KMS-11 (cell line): ENCODE data around the gene ANKRD63.

Source experiments
- H2AFZ ChIP-seq: fragments of 200-600 bp; sonication (generic); 2 replicates; pipeline ENCODE4 v1.6.1; 2016; ENCODE audit warnings: antibody characterized with exemption, mixed run types, low read depth
- H3K27ac ChIP-seq: fragments of 200-600 bp; sonication (generic); 2 replicates; pipeline ENCODE4 v1.6.1; 2016; ENCODE audit warnings: mild to moderate bottlenecking, mixed run types
- H3K27me3 ChIP-seq: fragments of 200-600 bp; sonication (generic); 2 replicates; pipeline ENCODE4 v1.6.1; 2017; ENCODE audit warnings: mild to moderate bottlenecking, low read depth, mixed run types, moderate library complexity; ENCODE audit not compliant: insufficient read depth
- H3K36me3 ChIP-seq: fragments of 200-600 bp; sonication (generic); 2 replicates; pipeline ENCODE4 v1.6.1; 2017; ENCODE audit warnings: mild to moderate bottlenecking, mixed run types; ENCODE audit not compliant: insufficient read depth
- H3K4me1 ChIP-seq: fragments of 200-600 bp; sonication (generic); 2 replicates; pipeline ENCODE4 v1.6.1; 2016; ENCODE audit warnings: mild to moderate bottlenecking, low read depth, mixed run types; ENCODE audit not compliant: poor library complexity, severe bottlenecking
- H3K4me2 ChIP-seq: fragments of 200-600 bp; sonication (generic); 2 replicates; pipeline ENCODE4 v1.7.0; 2016; ENCODE audit warnings: mild to moderate bottlenecking, mixed run types
- H3K4me3 ChIP-seq: fragments of 200-600 bp; sonication (generic); IDR thresholded peaks from 2 replicates; pipeline ENCODE4 v1.6.1; 2017; ENCODE audit warnings: low read depth, low read length, mixed read lengths; ENCODE audit not compliant: insufficient read depth
- H3K79me2 ChIP-seq: fragments of 200-600 bp; sonication (generic); 2 replicates; pipeline ENCODE4 v1.6.1; 2016; ENCODE audit warnings: low read depth, mixed run types; ENCODE audit not compliant: insufficient read depth
- H3K9ac ChIP-seq: fragments of 200-600 bp; sonication (generic); 2 replicates; pipeline ENCODE4 v1.6.1; 2016; ENCODE audit warnings: mild to moderate bottlenecking, mixed run types
- H4K20me1 ChIP-seq: fragments of 200-600 bp; sonication (generic); 2 replicates; pipeline ENCODE4 v1.6.1; 2016; ENCODE audit warnings: mild to moderate bottlenecking, mixed run types; ENCODE audit not compliant: insufficient read depth
- TF ChIP-seq, protein P1 (sequence below): fragments of 200-600 bp; sonication (generic); conservative IDR thresholded peaks from 2 replicates; pipeline ENCODE4 v1.6.1; 2017; ENCODE audit warnings: low read depth, mild to moderate bottlenecking, antibody characterized with exemption, low read length, moderate library complexity, mixed read lengths

The ANKRD63 gene

DNA sequence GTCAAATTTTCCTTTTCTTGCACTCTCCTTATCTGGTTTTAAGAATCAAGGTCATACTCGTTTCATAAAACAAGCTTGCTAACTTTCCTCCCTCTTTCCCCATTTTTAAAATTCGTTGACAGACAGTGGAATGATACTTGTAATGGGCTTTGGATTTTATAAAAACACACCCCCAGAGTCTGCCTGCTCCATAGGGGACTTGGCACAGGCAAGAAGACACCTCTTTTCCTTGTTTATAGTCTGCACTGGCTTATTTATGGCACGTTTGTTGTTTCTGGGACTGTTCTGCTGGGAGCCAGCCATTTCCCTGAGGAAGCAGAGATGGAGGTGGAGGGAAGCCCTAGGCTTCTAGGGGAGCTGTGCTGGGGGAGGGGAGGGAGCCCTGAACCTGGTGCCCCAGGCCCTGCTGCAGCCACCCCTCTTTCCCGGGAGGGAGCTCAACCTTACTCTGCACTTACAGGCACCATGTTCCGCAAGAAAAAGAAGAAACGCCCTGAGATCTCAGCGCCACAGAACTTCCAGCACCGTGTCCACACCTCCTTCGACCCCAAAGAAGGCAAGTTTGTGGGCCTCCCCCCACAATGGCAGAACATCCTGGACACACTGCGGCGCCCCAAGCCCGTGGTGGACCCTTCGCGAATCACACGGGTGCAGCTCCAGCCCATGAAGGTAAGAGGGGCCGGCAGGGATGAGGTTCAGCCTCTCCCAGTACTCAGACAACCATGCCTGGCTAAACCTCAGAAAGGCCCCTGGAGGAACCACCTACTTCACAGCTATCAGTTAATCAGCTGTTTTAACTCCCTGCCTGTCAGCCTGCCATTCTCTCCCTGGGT lies 18.3 kb downstream of the ANKRD63 start:
- H3K4me2 ChIP-seq, result no peak overlapping the region
- no peaks in the 10 kb centered on the region for H4K20me1 ChIP-seq
- H3K4me1 ChIP-seq, result no peaks in the 10 kb centered on the region
- H3K9ac ChIP-seq, result no peak overlapping the region
- H2AFZ ChIP-seq, result no peak overlapping the region
- TF ChIP-seq, protein P1, sequence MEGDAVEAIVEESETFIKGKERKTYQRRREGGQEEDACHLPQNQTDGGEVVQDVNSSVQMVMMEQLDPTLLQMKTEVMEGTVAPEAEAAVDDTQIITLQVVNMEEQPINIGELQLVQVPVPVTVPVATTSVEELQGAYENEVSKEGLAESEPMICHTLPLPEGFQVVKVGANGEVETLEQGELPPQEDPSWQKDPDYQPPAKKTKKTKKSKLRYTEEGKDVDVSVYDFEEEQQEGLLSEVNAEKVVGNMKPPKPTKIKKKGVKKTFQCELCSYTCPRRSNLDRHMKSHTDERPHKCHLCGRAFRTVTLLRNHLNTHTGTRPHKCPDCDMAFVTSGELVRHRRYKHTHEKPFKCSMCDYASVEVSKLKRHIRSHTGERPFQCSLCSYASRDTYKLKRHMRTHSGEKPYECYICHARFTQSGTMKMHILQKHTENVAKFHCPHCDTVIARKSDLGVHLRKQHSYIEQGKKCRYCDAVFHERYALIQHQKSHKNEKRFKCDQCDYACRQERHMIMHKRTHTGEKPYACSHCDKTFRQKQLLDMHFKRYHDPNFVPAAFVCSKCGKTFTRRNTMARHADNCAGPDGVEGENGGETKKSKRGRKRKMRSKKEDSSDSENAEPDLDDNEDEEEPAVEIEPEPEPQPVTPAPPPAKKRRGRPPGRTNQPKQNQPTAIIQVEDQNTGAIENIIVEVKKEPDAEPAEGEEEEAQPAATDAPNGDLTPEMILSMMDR, result no peak
- H3K27me3 ChIP-seq, result no peaks in the 10 kb centered on the region
- H3K27ac ChIP-seq, result no peak overlapping the region
- no peak overlapping the region for H3K4me3 ChIP-seq
- no peaks in the 10 kb centered on the region for H3K36me3 ChIP-seq
- no peaks in the 10 kb centered on the region for H3K79me2 ChIP-seq

- no peaks in the 10 kb centered on the region for H4K20me1 ChIP-seq
- no peaks in the 10 kb centered on the region for H3K36me3 ChIP-seq
- no peak overlapping the region for H3K4me3 ChIP-seq
- no peaks in the 10 kb centered on the region for H3K79me2 ChIP-seq
- H3K4me2 ChIP-seq, result no peak overlapping the region
- H2AFZ ChIP-seq, result no peak overlapping the region
- no peak overlapping the region for H3K27ac ChIP-seq
- no peaks in the 10 kb centered on the region for H3K4me1 ChIP-seq
- H3K27me3 ChIP-seq, result no peaks in the 10 kb centered on the region
- H3K9ac ChIP-seq, result no peak overlapping the region
- TF ChIP-seq, protein P1, result no peak
Measured at GRCh38 chr15:40263024-40263754, 19.7 kb downstream of the ANKRD63 start.

DNA sequence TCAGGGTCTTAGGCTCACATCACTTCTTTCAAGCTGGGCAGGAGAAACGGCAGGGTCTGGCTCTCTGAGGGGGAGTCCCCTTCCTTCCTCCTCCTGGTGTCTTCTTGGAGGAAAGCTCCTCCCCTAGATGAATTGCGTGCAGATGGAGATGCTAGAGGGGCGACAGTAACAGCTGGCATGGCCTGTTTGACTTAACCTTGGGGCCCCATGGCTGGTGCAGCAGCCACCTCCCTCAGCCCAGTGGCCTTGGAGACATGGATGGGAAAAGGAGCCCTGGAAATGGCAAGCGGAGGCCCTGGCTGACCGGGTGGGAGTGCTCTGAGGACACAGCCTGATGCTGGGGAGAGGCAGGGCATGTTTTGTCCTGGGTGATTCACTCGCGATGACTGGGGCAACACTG lies 23.8 kb downstream of the ANKRD63 start:
- H3K4me2 ChIP-seq, result no peak overlapping the region

GRCh38 chr15:40258544-40258943 lies 24.3 kb downstream of the ANKRD63 start:
- H3K4me3 ChIP-seq, result no peak overlapping the region
- no peak overlapping the region for H2AFZ ChIP-seq
- no peaks in the 10 kb centered on the region for H3K27me3 ChIP-seq
- H3K36me3 ChIP-seq, result no peaks in the 10 kb centered on the region
- H3K9ac ChIP-seq, result no peak overlapping the region
- TF ChIP-seq, protein P1, result no peak
- H4K20me1 ChIP-seq, result no peaks in the 10 kb centered on the region
- H3K27ac ChIP-seq, result no peak overlapping the region
- H3K79me2 ChIP-seq, result no peaks in the 10 kb centered on the region
- H3K4me1 ChIP-seq, result no peaks in the 10 kb centered on the region
- no peak overlapping the region for H3K4me2 ChIP-seq

More for the DNA sequence above, 23.8 kb downstream of the ANKRD63 start:
- Histone ChIP-seq H3K79me2 (no peaks in the 10 kb centered on the region), H3K4me1 (no peaks in the 10 kb centered on the region), H3K4me3 (no peak overlapping the region), H3K27me3 (no peaks in the 10 kb centered on the region), H3K9ac (no peak overlapping the region), H3K36me3 (no peaks in the 10 kb centered on the region), H4K20me1 (no peaks in the 10 kb centered on the region), H3K27ac (no peak overlapping the region), H2AFZ (no peak overlapping the region)
- TF ChIP-seq, protein P1, result no peak
